Kidney epithelial cell (primary cell): ENCODE data around the gene TAGLN2. TPM values are rescaled to one million over a fixed set of nuclear protein-coding genes. Genes with fewer than 3 reads are reported as not detected.
"Not testable (repeated sequence)": the region's sequence is repeated elsewhere in the genome, so short reads cannot be mapped to it uniquely, and the experiment has no call there.

ENCODE experiments used
- DNase-seq: peaks from one replicate; pipeline ENCODE4 v3.0.0-alpha.2; 2010; ENCODE audit warnings: low read depth
- H3K27me3 ChIP-seq: 2 replicates; pipeline ENCODE4 v1.6.0; 2011; ENCODE audit warnings: low read length; ENCODE audit not compliant: control insufficient read depth, insufficient read depth
- H3K36me3 ChIP-seq: 2 replicates; pipeline ENCODE4 v1.5.1; 2011; ENCODE audit warnings: low read length; ENCODE audit not compliant: control insufficient read depth, insufficient read depth
- H3K4me3 ChIP-seq: 2 replicates; pipeline ENCODE4 v1.5.1; 2011; ENCODE audit warnings: low read depth, mild to moderate bottlenecking, control low read depth, low read length
- CTCF ChIP-seq: IDR thresholded peaks from 2 replicates; pipeline ENCODE4 v1.5.1; 2011; ENCODE audit warnings: mild to moderate bottlenecking, moderate library complexity, low read length, control low read depth, inconsistent platforms; ENCODE audit not compliant: insufficient read depth, poor library complexity, severe bottlenecking
- total RNA-seq: library from RNA; depleted of rRNA; stranded (reverse); fragments of >200 nt; gene quantifications from 2 replicates; pipeline ENCODE4 v1.2.3, GENCODE V29; 2015

The TAGLN2 gene
- total RNA-seq, 1 donor from 2014 or later = 719 TPM

GRCh38 chr1:159914252-159915018, 10.9 kb downstream of the TAGLN2 start:
- Histone ChIP-seq H3K27me3 (no peaks in the 10 kb centered on the region), H3K4me3 (no peak overlapping the region), H3K36me3 (peaks cover 1% of the 10 kb centered on the region)
- DNase-seq = no peak
- TF ChIP-seq CTCF = no peak

- no peak overlapping the region for H3K4me3 ChIP-seq
- TF ChIP-seq CTCF = no peak
- no peaks in the 10 kb centered on the region for H3K27me3 ChIP-seq
- H3K36me3 ChIP-seq = peaks cover 1% of the 10 kb centered on the region
- no peak for DNase-seq
Measured at GRCh38 chr1:159913451-159914192, 11.7 kb downstream of the TAGLN2 start.

GRCh38 chr1:159911326-159912070, 13.8 kb downstream of the TAGLN2 start:
- Histone ChIP-seq H3K36me3 (no peaks in the 10 kb centered on the region), H3K27me3 (no peaks in the 10 kb centered on the region), H3K4me3 (no peak overlapping the region)
- no peak for DNase-seq
- no peak for TF ChIP-seq CTCF

- TF ChIP-seq CTCF = no peak
- Histone ChIP-seq H3K4me3 (no peak overlapping the region), H3K27me3 (no peaks in the 10 kb centered on the region), H3K36me3 (no peaks in the 10 kb centered on the region)
- DNase-seq = no peak
Measured at GRCh38 chr1:159908031-159908940, 17.0 kb downstream of the TAGLN2 start.

- no peak for DNase-seq
- no peaks in the 10 kb centered on the region for H3K27me3 ChIP-seq
- TF ChIP-seq CTCF = no peak
- H3K4me3 ChIP-seq = no peak overlapping the region
- no peaks in the 10 kb centered on the region for H3K36me3 ChIP-seq
Measured at GRCh38 chr1:159906960-159907359, 18.3 kb downstream of the TAGLN2 start.

- not testable (repeated sequence) for DNase-seq, H3K36me3 ChIP-seq, H3K27me3 ChIP-seq, H3K4me3 ChIP-seq
Measured at GRCh38 chr1:159904036-159904435, 21.3 kb downstream of the TAGLN2 start.
